PC-3 (cell line): ENCODE data around the gene ATP2B2.

Experiments used
- CTCF ChIP-seq: fragments of 300-600 bp; sonication (generic); conservative IDR thresholded peaks from 2 replicates; pipeline ENCODE4 v1.5.1; 2017; ENCODE audit warnings: antibody characterized with exemption, low read depth, mild to moderate bottlenecking, low read length
- EZH2 ChIP-seq: fragments of 300-600 bp; sonication (generic); IDR thresholded peaks from one replicate; pipeline ENCODE4 v1.6.1; 2017; ENCODE audit warnings: antibody characterized with exemption, mild to moderate bottlenecking, low read length; ENCODE audit not compliant: unreplicated experiment
- EZH2phosphoT487 ChIP-seq: fragments of 300-600 bp; sonication (generic); IDR thresholded peaks from 2 replicates; pipeline ENCODE4 v1.6.1; 2018; ENCODE audit warnings: mild to moderate bottlenecking, antibody characterized with exemption, low read length, borderline replicate concordance

- TF ChIP-seq CTCF (no peak), EZH2 (no peak), EZH2phosphoT487 (no peak)
Observed at GRCh38 chr3:10512687-10513086, 7.3 kb upstream of the ATP2B2 start.
